ENCODE results near the gene IMMT. TPM values are rescaled to one million over a fixed set of nuclear protein-coding genes. Genes with fewer than 3 reads are reported as not detected.

Gene IMMT
- polyA plus RNA-seq, 1 donor from 2014 or later = 45.9 TPM

DNA sequence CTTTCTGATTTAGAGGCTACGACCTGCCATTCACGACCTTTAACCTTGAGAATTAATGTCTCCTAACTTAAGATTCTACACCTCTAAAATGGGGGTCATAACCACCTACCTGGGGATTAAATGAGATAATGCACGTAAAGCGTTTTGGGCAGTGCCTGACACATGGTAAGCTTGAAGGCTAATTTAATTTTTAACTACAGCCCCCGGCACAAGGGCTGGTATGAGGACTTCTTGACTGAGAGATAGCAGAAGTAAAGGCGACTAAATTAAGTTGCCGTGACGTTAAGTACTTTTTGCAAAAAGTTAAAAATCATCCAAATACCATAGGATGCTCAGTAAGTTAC lies 4.5 kb upstream of the IMMT start:
- no peaks in the 10 kb centered on the region for H3K9me3 ChIP-seq (ENCODE audit: low read length)
- H3K27me3 ChIP-seq (ENCODE audit: insufficient read depth, low read depth, low read length) = no peaks in the 10 kb centered on the region
- no peaks in the 10 kb centered on the region for H4K20me1 ChIP-seq (ENCODE audit: insufficient read depth)
- peak overlapping the region; percentile 69 for H2AFZ ChIP-seq (ENCODE audit: low read depth, low read length)
- H3K79me2 ChIP-seq (replicated peaks; ENCODE audit: insufficient read depth, low read length) = peaks cover 11% of the 10 kb centered on the region
- peak overlapping the region; percentile 38 for H3K27ac ChIP-seq (ENCODE audit: low read length)
- no peaks in the 10 kb centered on the region for H3F3A ChIP-seq (ENCODE audit: insufficient read depth, low read length, poor library complexity, severe bottlenecking)
- peak overlapping the region; percentile 68 for H3K4me2 ChIP-seq (ENCODE audit: low read length)
- TF ChIP-seq EP300 (conservative IDR thresholded peaks at IDR 0.05; ENCODE audit: poor library complexity, severe bottlenecking) (no peak), REST (IDR thresholded peaks at IDR 0.05; ENCODE audit: borderline replicate concordance) (no peak)
- H3K36me3 ChIP-seq (ENCODE audit: insufficient read depth, low read length) = no peaks in the 10 kb centered on the region
- peak overlapping the region; percentile 73 for H3K4me3 ChIP-seq (ENCODE audit: low read length)
- H3K9ac ChIP-seq (ENCODE audit: low read length) = peak overlapping the region; percentile 72
- no peaks in the 10 kb centered on the region for H3K9me2 ChIP-seq (ENCODE audit: insufficient read depth, low read length)

GRCh38 chr2:86195808-86196387 lies 636 bp upstream of the IMMT start:
- H3K9me3 ChIP-seq (ENCODE audit: low read length) = no peaks in the 10 kb centered on the region
- peak overlapping the region; percentile 98 for H3K9ac ChIP-seq (ENCODE audit: low read length)
- peaks cover 38% of the 10 kb centered on the region for H3K79me2 ChIP-seq (replicated peaks; ENCODE audit: insufficient read depth, low read length)
- peaks cover 9% of the 10 kb centered on the region for H4K20me1 ChIP-seq (ENCODE audit: insufficient read depth)
- no peaks in the 10 kb centered on the region for H3K27me3 ChIP-seq (ENCODE audit: insufficient read depth, low read depth, low read length)
- TF ChIP-seq REST (IDR thresholded peaks at IDR 0.05; ENCODE audit: borderline replicate concordance) = no peak
- TF ChIP-seq EP300 (conservative IDR thresholded peaks at IDR 0.05; ENCODE audit: poor library complexity, severe bottlenecking) = no peak
- TF ChIP-seq, protein P1, sequence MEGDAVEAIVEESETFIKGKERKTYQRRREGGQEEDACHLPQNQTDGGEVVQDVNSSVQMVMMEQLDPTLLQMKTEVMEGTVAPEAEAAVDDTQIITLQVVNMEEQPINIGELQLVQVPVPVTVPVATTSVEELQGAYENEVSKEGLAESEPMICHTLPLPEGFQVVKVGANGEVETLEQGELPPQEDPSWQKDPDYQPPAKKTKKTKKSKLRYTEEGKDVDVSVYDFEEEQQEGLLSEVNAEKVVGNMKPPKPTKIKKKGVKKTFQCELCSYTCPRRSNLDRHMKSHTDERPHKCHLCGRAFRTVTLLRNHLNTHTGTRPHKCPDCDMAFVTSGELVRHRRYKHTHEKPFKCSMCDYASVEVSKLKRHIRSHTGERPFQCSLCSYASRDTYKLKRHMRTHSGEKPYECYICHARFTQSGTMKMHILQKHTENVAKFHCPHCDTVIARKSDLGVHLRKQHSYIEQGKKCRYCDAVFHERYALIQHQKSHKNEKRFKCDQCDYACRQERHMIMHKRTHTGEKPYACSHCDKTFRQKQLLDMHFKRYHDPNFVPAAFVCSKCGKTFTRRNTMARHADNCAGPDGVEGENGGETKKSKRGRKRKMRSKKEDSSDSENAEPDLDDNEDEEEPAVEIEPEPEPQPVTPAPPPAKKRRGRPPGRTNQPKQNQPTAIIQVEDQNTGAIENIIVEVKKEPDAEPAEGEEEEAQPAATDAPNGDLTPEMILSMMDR (IDR thresholded peaks at IDR 0.05; ENCODE audit: poor library complexity, severe bottlenecking) = no peak
- no peak for TF ChIP-seq RAD21 (conservative IDR thresholded peaks at IDR 0.05)
- TF ChIP-seq TAF1 (IDR thresholded peaks at IDR 0.05; ENCODE audit: low read depth) = no peak
- TF ChIP-seq SMC3 (conservative IDR thresholded peaks at IDR 0.05; ENCODE audit: poor library complexity) = no peak
- TF ChIP-seq POLR2AphosphoS5 (IDR thresholded peaks at IDR 0.05) = no peak
- TF ChIP-seq MXI1 (conservative IDR thresholded peaks at IDR 0.05; ENCODE audit: poor library complexity, severe bottlenecking) = no peak
- TF ChIP-seq EZH2 (IDR thresholded peaks at IDR 0.05; ENCODE audit: borderline replicate concordance, insufficient read depth, low read length, poor library complexity, severe bottlenecking) = no peak
- H3K4me3 ChIP-seq (ENCODE audit: low read length) = peak overlapping the region; percentile 90
- H3K9me2 ChIP-seq (ENCODE audit: insufficient read depth, low read length) = no peaks in the 10 kb centered on the region
- H3F3A ChIP-seq (ENCODE audit: insufficient read depth, low read length, poor library complexity, severe bottlenecking) = peaks cover 3% of the 10 kb centered on the region
- H2AFZ ChIP-seq (ENCODE audit: low read depth, low read length) = peak overlapping the region; percentile 22
- no peaks in the 10 kb centered on the region for H3K36me3 ChIP-seq (ENCODE audit: insufficient read depth, low read length)
- peak overlapping the region; percentile 94 for H3K27ac ChIP-seq (ENCODE audit: low read length)
- peak overlapping the region; percentile 52 for H3K4me2 ChIP-seq (ENCODE audit: low read length)

Data from neural cell (in vitro differentiated cells).